Activated CD4-positive, CD25-positive, alpha-beta regulatory T cell treated with anti-CD3 and anti-CD28 coated beads, Interleukin-2, amount 50 U/mL, for 24 hours (primary cell): ENCODE results near the gene ZNF646.

Source experiments
- ATAC-seq, 2 donors: fragments of 150-1000 bp; cut with Tn5 transposase; one replicate each; pipeline ENCODE4 v1.10.0; 2021; ENCODE audit warnings: mild to moderate bottlenecking in 1 of 2, moderate library complexity in 1 of 2

ZNF646 gene

GRCh38 chr16:31108794-31109558, 34.8 kb downstream of the ZNF646 start:
- ATAC-seq, result no peak

- ATAC-seq, result no peak
Measured at GRCh38 chr16:31109622-31110021, 35.4 kb downstream of the ZNF646 start.

- ATAC-seq, result no peak
Measured at GRCh38 chr16:31110106-31111034, 36.1 kb downstream of the ZNF646 start.

- no peak for ATAC-seq
Measured at GRCh38 chr16:31111881-31112466, 37.8 kb downstream of the ZNF646 start.

- ATAC-seq, result no peak
Measured at GRCh38 chr16:31112711-31113110, 38.5 kb downstream of the ZNF646 start.

- ATAC-seq, result no peak
Measured at GRCh38 chr16:31113121-31114120, 39.2 kb downstream of the ZNF646 start.

GRCh38 chr16:31114468-31114867, 40.2 kb downstream of the ZNF646 start:
- ATAC-seq, result no peak

GRCh38 chr16:31117384-31118222, 43.4 kb downstream of the ZNF646 start, which contains the start of gene KAT8:
TSS of gene KAT8 (plus strand) at chr16:31117664. CDS start at chr16:31117682, 18 bp downstream.
- peak; percentile 94 for ATAC-seq

GRCh38 chr16:31118223-31119155, 44.3 kb downstream of the ZNF646 start:
- no peak for ATAC-seq

GRCh38 chr16:31120129-31120528, 45.9 kb downstream of the ZNF646 start:
- ATAC-seq, result no peak

GRCh38 chr16:31125844-31126243, 51.6 kb downstream of the ZNF646 start:
- no peak for ATAC-seq

GRCh38 chr16:31127182-31127581, 53.0 kb downstream of the ZNF646 start:
- ATAC-seq, result no peak

- no peak for ATAC-seq
Measured at GRCh38 chr16:31128711-31129567, 54.7 kb downstream of the ZNF646 start.

GRCh38 chr16:31129568-31130335, 55.5 kb downstream of the ZNF646 start:
- ATAC-seq, result no peak

- no peak for ATAC-seq
Measured at GRCh38 chr16:31130336-31130891, 56.2 kb downstream of the ZNF646 start.

GRCh38 chr16:31130899-31131298, 56.7 kb downstream of the ZNF646 start:
- no peak for ATAC-seq

GRCh38 chr16:31131416-31131815, 57.2 kb downstream of the ZNF646 start:
- no peak for ATAC-seq

- ATAC-seq, result no peak
Measured at GRCh38 chr16:31131841-31132271, 57.6 kb downstream of the ZNF646 start.
